ENCODE data around the gene TOE1.

TOE1 gene

GRCh38 chr1:45346473-45346872, 6.5 kb downstream of the TOE1 start:
- no peak overlapping the region for H3K4me3 ChIP-seq (ENCODE audit: low read depth, low read length)
- TF ChIP-seq, protein P1, sequence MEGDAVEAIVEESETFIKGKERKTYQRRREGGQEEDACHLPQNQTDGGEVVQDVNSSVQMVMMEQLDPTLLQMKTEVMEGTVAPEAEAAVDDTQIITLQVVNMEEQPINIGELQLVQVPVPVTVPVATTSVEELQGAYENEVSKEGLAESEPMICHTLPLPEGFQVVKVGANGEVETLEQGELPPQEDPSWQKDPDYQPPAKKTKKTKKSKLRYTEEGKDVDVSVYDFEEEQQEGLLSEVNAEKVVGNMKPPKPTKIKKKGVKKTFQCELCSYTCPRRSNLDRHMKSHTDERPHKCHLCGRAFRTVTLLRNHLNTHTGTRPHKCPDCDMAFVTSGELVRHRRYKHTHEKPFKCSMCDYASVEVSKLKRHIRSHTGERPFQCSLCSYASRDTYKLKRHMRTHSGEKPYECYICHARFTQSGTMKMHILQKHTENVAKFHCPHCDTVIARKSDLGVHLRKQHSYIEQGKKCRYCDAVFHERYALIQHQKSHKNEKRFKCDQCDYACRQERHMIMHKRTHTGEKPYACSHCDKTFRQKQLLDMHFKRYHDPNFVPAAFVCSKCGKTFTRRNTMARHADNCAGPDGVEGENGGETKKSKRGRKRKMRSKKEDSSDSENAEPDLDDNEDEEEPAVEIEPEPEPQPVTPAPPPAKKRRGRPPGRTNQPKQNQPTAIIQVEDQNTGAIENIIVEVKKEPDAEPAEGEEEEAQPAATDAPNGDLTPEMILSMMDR (conservative IDR thresholded peaks at IDR 0.05; ENCODE audit: low read depth, low read length) = no peak

GRCh38 chr1:45348020-45348419, 8.1 kb downstream of the TOE1 start:
- DNase-seq (ENCODE audit: low read depth) = peak; percentile 70
- TF ChIP-seq, protein P1 (conservative IDR thresholded peaks at IDR 0.05; ENCODE audit: low read depth, low read length) = no peak
- no peak overlapping the region for H3K4me3 ChIP-seq (ENCODE audit: low read depth, low read length)

More at GRCh38 chr1:45346473-45346872, 6.5 kb downstream of the TOE1 start:
- DNase-seq (ENCODE audit: low read depth) = no peak

GRCh38 chr1:45348609-45348965, 8.6 kb downstream of the TOE1 start:
- peak; percentile 41 for DNase-seq (ENCODE audit: low read depth)
- no peak overlapping the region for H3K4me3 ChIP-seq (ENCODE audit: low read depth, low read length)
- TF ChIP-seq, protein P1 (conservative IDR thresholded peaks at IDR 0.05; ENCODE audit: low read depth, low read length) = no peak

DNA sequence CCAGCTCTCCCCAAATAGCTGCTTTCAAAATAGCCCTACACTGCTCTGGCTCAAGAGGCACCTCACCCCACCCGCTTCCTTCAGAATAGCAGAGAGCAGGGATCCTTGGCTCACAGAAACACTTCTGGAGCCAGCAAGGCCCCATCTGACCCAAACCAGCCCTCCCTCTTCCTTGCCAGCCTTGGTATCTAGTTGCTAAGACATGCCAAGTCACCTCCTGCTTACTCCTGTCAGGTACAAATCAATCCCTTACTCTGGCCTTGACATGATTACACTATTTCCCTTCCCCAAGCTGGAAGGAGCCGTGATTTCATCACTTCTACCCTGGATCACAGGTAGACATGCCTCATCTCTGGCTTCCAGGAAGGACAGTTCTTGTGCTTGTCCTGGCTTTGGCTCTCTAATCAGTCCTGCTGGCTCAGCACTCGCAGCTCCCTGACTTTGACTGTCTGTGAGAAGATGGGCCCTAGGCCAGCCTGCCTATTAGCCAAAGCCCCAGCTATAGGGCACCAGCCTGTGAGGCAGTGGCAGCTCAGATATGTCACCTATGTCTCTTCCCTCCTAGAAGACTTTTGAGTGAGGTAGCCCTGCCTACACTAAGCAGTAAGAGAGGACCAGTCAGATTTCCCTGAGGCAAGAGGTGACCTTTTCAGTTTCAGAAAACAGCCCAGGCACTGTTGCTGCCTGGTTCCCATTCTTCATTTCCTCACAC, 9.2 kb downstream of the TOE1 start:
- TF ChIP-seq, protein P1 (conservative IDR thresholded peaks at IDR 0.05; ENCODE audit: low read depth, low read length) = no peak
- H3K4me3 ChIP-seq (ENCODE audit: low read depth, low read length) = no peak overlapping the region
- DNase-seq (ENCODE audit: low read depth) = no peak

- H3K4me3 ChIP-seq (ENCODE audit: low read depth, low read length) = no peak overlapping the region
- TF ChIP-seq, protein P1 (conservative IDR thresholded peaks at IDR 0.05; ENCODE audit: low read depth, low read length) = no peak
- no peak for DNase-seq (ENCODE audit: low read depth)
Measured at GRCh38 chr1:45351508-45351907, 11.5 kb downstream of the TOE1 start.

DNA sequence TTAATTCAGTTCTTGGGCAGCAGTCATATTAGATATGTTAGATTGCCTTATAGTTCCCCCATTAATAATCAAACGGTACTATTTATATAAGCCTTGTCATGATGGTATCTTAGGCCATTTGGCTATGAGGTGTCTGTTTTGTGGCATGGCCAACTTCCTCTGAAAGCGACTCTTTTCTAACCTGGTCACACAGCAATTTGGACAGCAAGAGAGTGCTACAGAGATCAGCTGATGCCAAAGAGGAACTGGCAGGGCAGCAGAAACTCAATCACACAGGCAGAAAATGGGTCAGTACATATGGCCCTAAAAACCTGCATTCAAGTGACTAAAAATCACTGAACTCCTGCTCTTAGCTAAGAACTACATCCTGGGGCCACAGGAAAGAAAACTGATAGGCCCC, 13.7 kb downstream of the TOE1 start:
- TF ChIP-seq, protein P1 (conservative IDR thresholded peaks at IDR 0.05; ENCODE audit: low read depth, low read length) = no peak
- DNase-seq (ENCODE audit: low read depth) = no peak
- no peak overlapping the region for H3K4me3 ChIP-seq (ENCODE audit: low read depth, low read length)

GRCh38 chr1:45354838-45355237, 14.9 kb downstream of the TOE1 start:
- TF ChIP-seq, protein P1 (conservative IDR thresholded peaks at IDR 0.05; ENCODE audit: low read depth, low read length) = no peak
- no peak for DNase-seq (ENCODE audit: low read depth)
- no peak overlapping the region for H3K4me3 ChIP-seq (ENCODE audit: low read depth, low read length)
